HepG2 (cell line): ENCODE measurements around the gene SAMD4B. TPM values are rescaled to one million over a fixed set of nuclear protein-coding genes. Genes with fewer than 3 reads are reported as not detected.

Experiments used
- ATF7-NPFF ChIP-seq: sonication (generic); formaldehyde crosslinking; IDR thresholded peaks from 2 replicates; pipeline ENCODE4 v1.8.1; 2023; ENCODE audit warnings: mild to moderate bottlenecking, low read depth, missing genetic modification reagents, moderate library complexity
- ELF4 ChIP-seq: sonication (generic); formaldehyde crosslinking; IDR thresholded peaks from 2 replicates; pipeline ENCODE4 v1.5.0; 2020; ENCODE audit warnings: missing genetic modification reagents, mild to moderate bottlenecking, moderate library complexity, borderline replicate concordance
- KLF9 ChIP-seq: IDR thresholded peaks from 2 replicates; pipeline ENCODE4 v1.6.1; 2016; ENCODE audit warnings: low read depth
- MAF1 ChIP-seq: sonication (generic); formaldehyde crosslinking; IDR thresholded peaks from 2 replicates; pipeline ENCODE4 v1.5.0; 2020; ENCODE audit warnings: missing genetic modification reagents, borderline replicate concordance
- NCOA2 ChIP-seq: sonication (generic); formaldehyde crosslinking; IDR thresholded peaks from 2 replicates; pipeline ENCODE4 v1.8.0; 2022; ENCODE audit warnings: inconsistent platforms
- NPAS2 ChIP-seq: sonication (generic); formaldehyde crosslinking; IDR thresholded peaks from 2 replicates; pipeline ENCODE4 v1.8.0; 2022; ENCODE audit warnings: mild to moderate bottlenecking, missing genetic modification reagents, borderline replicate concordance
- PAF1 ChIP-seq: IDR thresholded peaks from 2 replicates; pipeline ENCODE4 v1.6.1; 2016; ENCODE audit warnings: missing genetic modification reagents, missing compliant biosample characterization
- RARA ChIP-seq: IDR thresholded peaks from 2 replicates; pipeline ENCODE4 v1.6.1; 2016; ENCODE audit warnings: missing genetic modification reagents, missing compliant biosample characterization
- RXRA ChIP-seq: sonication (generic); formaldehyde crosslinking; IDR thresholded peaks from 2 replicates; pipeline ENCODE4 v1.5.1; 2020; ENCODE audit warnings: missing genetic modification reagents
- ZNF274 ChIP-seq: sonication (generic); formaldehyde crosslinking; IDR thresholded peaks from 2 replicates; pipeline ENCODE4 v1.5.1; 2020; ENCODE audit warnings: mild to moderate bottlenecking, missing genetic modification reagents
- ZNF510 ChIP-seq: sonication (generic); formaldehyde crosslinking; IDR thresholded peaks from 2 replicates; pipeline ENCODE4 v1.4.0; 2020; ENCODE audit warnings: low read depth, mild to moderate bottlenecking, missing genetic modification reagents
- ZNF598 ChIP-seq: sonication (generic); formaldehyde crosslinking; IDR thresholded peaks from 2 replicates; pipeline ENCODE4 v1.5.1; 2020; ENCODE audit warnings: mild to moderate bottlenecking, missing genetic modification reagents, borderline replicate concordance
- ZNF660 ChIP-seq: sonication (generic); formaldehyde crosslinking; IDR thresholded peaks from 2 replicates; pipeline ENCODE4 v1.5.1; 2020; ENCODE audit warnings: mild to moderate bottlenecking, low read depth, missing genetic modification reagents, borderline replicate concordance
- ZSCAN12 ChIP-seq: sonication (generic); formaldehyde crosslinking; IDR thresholded peaks from 2 replicates; pipeline ENCODE4 v1.9.0; 2021; ENCODE audit warnings: mild to moderate bottlenecking, missing genetic modification reagents
- polyA plus RNA-seq, 8 experiments: library from polyadenylated mRNA; depleted of rRNA in 3 of 8; stranded (reverse) in 7 of 8; unstranded in 1 of 8; fragments of >200 nt; fragmentation: Illumina TruSeq in 4 of 8; extraction: Trizol in 4 of 8; gene quantifications; 2 replicates each; pipeline versions ENCODE4 v1.2.1 to v1.2.3, GENCODE V29; 2011 to 2016; ENCODE audit warnings: low read depth in 4 of 8, missing spikeins in 1 of 8, mixed read lengths in 1 of 8; ENCODE audit not compliant: insufficient read depth in 1 of 8
- total RNA-seq, 5 experiments: library from RNA; depleted of rRNA; stranded (reverse); fragments of >200 nt; fragmentation: Illumina TruSeq; extraction: Trizol; gene quantifications; 2 replicates each; pipeline ENCODE4 v1.2.3, GENCODE V29; 2016; ENCODE audit warnings: low read depth in 1 of 5
- TF ChIP-seq, protein P1 (sequence below): IDR thresholded peaks from 2 replicates; pipeline ENCODE4 v1.6.1; 2016; ENCODE audit warnings: mild to moderate bottlenecking, missing biosample characterization, missing genetic modification reagents
- TF ChIP-seq, protein P2 (sequence below): sonication (generic); formaldehyde crosslinking; IDR thresholded peaks from 2 replicates; pipeline ENCODE4 v1.8.1; 2023; ENCODE audit warnings: missing genetic modification reagents, mild to moderate bottlenecking, borderline replicate concordance
- TF ChIP-seq, protein P3 (sequence below): sonication (generic); formaldehyde crosslinking; IDR thresholded peaks from 2 replicates; pipeline ENCODE4 v1.8.1; 2023; ENCODE audit warnings: mild to moderate bottlenecking, inconsistent platforms, moderate library complexity, missing genetic modification reagents, borderline replicate concordance
- TF ChIP-seq, protein P4 (sequence below), 2 experiments: sonication (generic) in 1 of 2; formaldehyde crosslinking in 1 of 2; IDR thresholded peaks; 2 replicates each; pipeline versions ENCODE4 v1.5.1 to v1.6.1; 2011 to 2020; ENCODE audit warnings: borderline replicate concordance in 1 of 2, low read depth in 1 of 2, low read length in 1 of 2, mild to moderate bottlenecking in 1 of 2, missing genetic modification reagents in 1 of 2, moderate library complexity in 1 of 2

SAMD4B gene
- total and polyA plus RNA-seq, 2 of the 13 experiments (the other 11 are each of a cell fraction or from before 2014, with no cell fraction given), result 26.0 to 31.8 TPM

DNA sequence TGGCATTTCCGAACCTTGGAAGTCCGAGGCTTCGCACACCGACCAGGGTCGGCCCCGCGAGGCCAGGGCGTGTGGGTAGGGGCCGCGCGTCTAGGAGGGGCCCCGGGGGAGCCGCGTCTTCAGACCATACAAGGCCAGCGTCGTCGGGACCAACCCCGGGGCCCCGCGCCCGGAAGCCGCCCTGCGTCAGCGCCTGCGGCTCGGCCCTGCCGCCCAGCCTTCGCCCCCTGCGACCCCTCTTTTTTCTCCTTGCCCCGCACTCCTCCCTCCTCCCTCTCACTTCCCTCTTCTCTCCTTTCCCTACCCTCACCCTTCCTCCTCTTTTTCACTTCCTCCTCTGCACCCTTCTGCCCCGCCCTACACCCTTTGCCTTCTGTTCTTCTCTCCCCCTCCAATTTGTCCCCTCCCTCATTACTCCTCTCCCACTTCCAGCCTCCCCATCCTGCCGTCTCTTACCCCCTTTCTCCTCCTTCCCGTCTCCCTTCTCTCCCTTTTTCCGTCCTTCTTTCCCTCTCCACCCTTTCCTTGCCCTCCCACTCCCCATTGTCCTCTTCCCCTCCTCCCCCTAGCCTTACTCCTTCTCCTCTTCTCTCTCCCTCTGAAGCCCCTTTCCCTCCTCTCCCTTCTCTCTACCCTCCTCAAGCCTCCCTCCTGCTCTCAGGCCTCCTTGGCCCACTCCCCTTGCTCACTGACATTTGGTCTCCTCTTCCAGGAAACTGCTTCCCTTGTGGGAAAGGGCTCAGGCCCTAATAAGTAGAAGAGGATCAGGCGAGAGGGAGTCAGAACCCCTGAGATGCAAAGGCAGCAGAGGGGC is 68.0 kb downstream of the SAMD4B start (continued):
- no peak for TF ChIP-seq ZSCAN12 (CRISPR knock-in tag)
- TF ChIP-seq, protein P1, sequence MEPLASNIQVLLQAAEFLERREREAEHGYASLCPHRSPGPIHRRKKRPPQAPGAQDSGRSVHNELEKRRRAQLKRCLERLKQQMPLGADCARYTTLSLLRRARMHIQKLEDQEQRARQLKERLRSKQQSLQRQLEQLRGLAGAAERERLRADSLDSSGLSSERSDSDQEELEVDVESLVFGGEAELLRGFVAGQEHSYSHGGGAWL (CRISPR knock-in tag), result no peak
- no peak for TF ChIP-seq ATF7-NPFF (CRISPR knock-in tag)
- TF ChIP-seq, protein P2, sequence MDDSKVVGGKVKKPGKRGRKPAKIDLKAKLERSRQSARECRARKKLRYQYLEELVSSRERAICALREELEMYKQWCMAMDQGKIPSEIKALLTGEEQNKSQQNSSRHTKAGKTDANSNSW (CRISPR knock-in tag), result no peak
- 0 out of 2 replicates have a peak, but pooled peaks have one; percentile 33 for TF ChIP-seq ZNF510 (CRISPR knock-in tag)
- TF ChIP-seq KLF9 (CRISPR knock-in tag), result no peak
- TF ChIP-seq, protein P3, sequence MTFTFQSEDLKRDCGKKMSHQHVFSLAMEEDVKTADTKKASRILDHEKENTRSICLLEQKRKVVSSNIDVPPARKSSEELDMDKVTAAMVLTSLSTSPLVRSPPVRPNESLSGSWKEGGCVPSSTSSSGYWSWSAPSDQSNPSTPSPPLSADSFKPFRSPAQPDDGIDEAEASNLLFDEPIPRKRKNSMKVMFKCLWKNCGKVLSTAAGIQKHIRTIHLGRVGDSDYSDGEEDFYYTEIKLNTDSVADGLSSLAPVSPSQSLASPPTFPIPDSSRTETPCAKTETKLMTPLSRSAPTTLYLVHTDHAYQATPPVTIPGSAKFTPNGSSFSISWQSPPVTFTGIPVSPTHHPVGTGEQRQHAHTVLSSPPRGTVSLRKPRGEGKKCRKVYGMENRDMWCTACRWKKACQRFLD (CRISPR knock-in tag), result no peak
- no peak; the same call in none of the 2 replicates for TF ChIP-seq NCOA2 (CRISPR knock-in tag)
- TF ChIP-seq ZNF274 (CRISPR knock-in tag), result peak; percentile 58; the same call in 1 of the 2 replicates
- no peak for TF ChIP-seq PAF1 (CRISPR knock-in tag)
- TF ChIP-seq ELF4, result no peak
- TF ChIP-seq NPAS2 (CRISPR knock-in tag), result no peak
- no peak for TF ChIP-seq ZNF598 (CRISPR knock-in tag)
- no peak for TF ChIP-seq MAF1 (CRISPR knock-in tag)
- no peak for TF ChIP-seq ZNF660 (CRISPR knock-in tag)
- TF ChIP-seq RARA (CRISPR knock-in tag), result peak; percentile 25; the same call in 1 of the 2 replicates
- TF ChIP-seq, protein P4, sequence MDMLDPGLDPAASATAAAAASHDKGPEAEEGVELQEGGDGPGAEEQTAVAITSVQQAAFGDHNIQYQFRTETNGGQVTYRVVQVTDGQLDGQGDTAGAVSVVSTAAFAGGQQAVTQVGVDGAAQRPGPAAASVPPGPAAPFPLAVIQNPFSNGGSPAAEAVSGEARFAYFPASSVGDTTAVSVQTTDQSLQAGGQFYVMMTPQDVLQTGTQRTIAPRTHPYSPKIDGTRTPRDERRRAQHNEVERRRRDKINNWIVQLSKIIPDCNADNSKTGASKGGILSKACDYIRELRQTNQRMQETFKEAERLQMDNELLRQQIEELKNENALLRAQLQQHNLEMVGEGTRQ (IDR thresholded peaks at IDR 0.05; ENCODE audit: low read depth, low read length), result no peak
- TF ChIP-seq, protein P4 (CRISPR knock-in tag; IDR thresholded peaks at IDR 0.05; ENCODE audit: borderline replicate concordance), result no peak; the same call in 1 of the 2 replicates
- no peak for TF ChIP-seq RXRA (CRISPR knock-in tag)
